NCI-H2171 treated with DMSO at 0.1 percent for 48 hours (cell line): ENCODE results near the gene PACC1.
"Not testable (repeated sequence)": the region's sequence is repeated elsewhere in the genome, so short reads cannot be mapped to it uniquely, and the experiment has no call there.

Experiments
- DNase-seq: peaks from one replicate; lab custom pipeline; 2025; lab: John Stamatoyannopoulos, UW

Gene PACC1

GRCh38 chr1:212395678-212396437, 18.8 kb downstream of the PACC1 start:
- not testable (repeated sequence) for DNase-seq

- DNase-seq, result no peak
Observed at GRCh38 chr1:212388985-212389716, 25.5 kb downstream of the PACC1 start.

- DNase-seq, result no peak
Observed at GRCh38 chr1:212386029-212386428, 28.7 kb downstream of the PACC1 start.

GRCh38 chr1:212381397-212382035, 33.2 kb downstream of the PACC1 start:
- DNase-seq, result no peak

- DNase-seq, result no peak
Observed at GRCh38 chr1:212379366-212379765, 35.3 kb downstream of the PACC1 start.

GRCh38 chr1:212377644-212378043, 37.0 kb downstream of the PACC1 start:
- DNase-seq, result no peak

GRCh38 chr1:212375986-212376385, 38.7 kb downstream of the PACC1 start:
- DNase-seq, result no peak

GRCh38 chr1:212368073-212368484, 46.6 kb downstream of the PACC1 start:
- DNase-seq, result peak; percentile 70

- DNase-seq, result no peak
Observed at GRCh38 chr1:212367474-212368072, 47.1 kb downstream of the PACC1 start.

- DNase-seq, result no peak
Observed at GRCh38 chr1:212366901-212367300, 47.8 kb downstream of the PACC1 start.

- no peak for DNase-seq
Observed at GRCh38 chr1:212364985-212365384, 49.7 kb downstream of the PACC1 start.

- no peak for DNase-seq
Observed at GRCh38 chr1:212359794-212360479, 54.7 kb downstream of the PACC1 start.

- no peak for DNase-seq
Observed at GRCh38 chr1:212355230-212355969, 59.3 kb downstream of the PACC1 start.

GRCh38 chr1:212354464-212354863, 60.2 kb downstream of the PACC1 start:
- DNase-seq, result no peak

- DNase-seq, result no peak
Observed at GRCh38 chr1:212353181-212353580, 61.5 kb downstream of the PACC1 start.

- DNase-seq, result no peak
Observed at GRCh38 chr1:212351588-212352362, 62.9 kb downstream of the PACC1 start.

- no peak for DNase-seq
Observed at GRCh38 chr1:212346601-212347000, 68.1 kb downstream of the PACC1 start.

- no peak for DNase-seq
Observed at GRCh38 chr1:212344905-212345304, 69.8 kb downstream of the PACC1 start.

GRCh38 chr1:212341090-212341489, 73.6 kb downstream of the PACC1 start:
- DNase-seq, result no peak

GRCh38 chr1:212329105-212329504, 85.6 kb downstream of the PACC1 start:
- no peak for DNase-seq
